Natural killer cell (primary cell): Measurements from ENCODE around the gene ZNF592. TPM values are rescaled to one million over a fixed set of nuclear protein-coding genes. Genes with fewer than 3 reads are reported as not detected.

Source experiments
- ATAC-seq, 3 donors: fragments of 150-1000 bp in 2 of 3; fragments of 200-7000 bp in 1 of 3; cut with Tn5 transposase; 1 replicate in 1 of 3; 2 replicates in 2 of 3; pipeline ENCODE4 v1.10.0; 2021; ENCODE audit warnings: mild to moderate bottlenecking in 2 of 3, moderate library complexity in 2 of 3
- DNase-seq, 2 donors: peaks; one replicate each; pipeline versions ENCODE4 v3.0.0 to v3.0.0-alpha.2; 2013 to 2021; ENCODE audit warnings: mixed read lengths in 1 of 2
- H3K27ac ChIP-seq: one replicate; pipeline ENCODE4 v1.5.1; 2013; ENCODE audit warnings: mild to moderate bottlenecking, low read length
- H3K27me3 ChIP-seq: one replicate; pipeline ENCODE4 v1.6.1; 2013; ENCODE audit warnings: low read length; ENCODE audit not compliant: control insufficient read depth, insufficient read depth
- H3K36me3 ChIP-seq: one replicate; pipeline ENCODE4 v1.6.1; 2013; ENCODE audit warnings: low read length; ENCODE audit not compliant: control insufficient read depth, insufficient read depth
- H3K4me1 ChIP-seq: one replicate; pipeline ENCODE4 v1.6.1; 2013; ENCODE audit warnings: low read length; ENCODE audit not compliant: control insufficient read depth, insufficient read depth
- H3K4me3 ChIP-seq: one replicate; pipeline ENCODE4 v1.5.1; 2013; ENCODE audit warnings: low read length
- H3K9me3 ChIP-seq: one replicate; pipeline ENCODE4 v1.6.1; 2013; ENCODE audit warnings: low read length; ENCODE audit not compliant: control insufficient read depth, insufficient read depth
- H3K27ac Mint-ChIP-seq, 2 donors: one replicate each; pipeline ENCODE4 v1.8.0; 2022; ENCODE audit warnings: mild to moderate bottlenecking in 2 of 2, mixed read lengths in 2 of 2, moderate library complexity in 1 of 2
- H3K27me3 Mint-ChIP-seq, 2 donors: one replicate each; pipeline ENCODE4 v1.8.0; 2022; ENCODE audit warnings: low read depth in 2 of 2, mixed read lengths in 2 of 2
- H3K36me3 Mint-ChIP-seq: one replicate; pipeline ENCODE4 v1.8.0; 2022; ENCODE audit warnings: mixed read lengths
- H3K4me1 Mint-ChIP-seq, 2 donors: one replicate each; pipeline ENCODE4 v1.8.0; 2022; ENCODE audit warnings: mixed read lengths in 2 of 2
- H3K4me3 Mint-ChIP-seq: one replicate; pipeline ENCODE4 v1.8.0; 2022; ENCODE audit warnings: mild to moderate bottlenecking, moderate library complexity, mixed read lengths
- H3K9me3 Mint-ChIP-seq, 2 donors: one replicate each; pipeline ENCODE4 v1.8.0; 2022; ENCODE audit warnings: mixed read lengths in 2 of 2
- CTCF ChIP-seq: fragments of 200-600 bp; IDR thresholded peaks from one replicate; pipeline ENCODE4 v1.8.0; 2022; ENCODE audit warnings: antibody characterized with exemption
- WGBS: methylation state at CpG from one replicate; pipeline ENCODE4 v1.1.7; 2013; ENCODE audit warnings: missing lambda C conversion rate; ENCODE audit not compliant: insufficient coverage; 5-methylcytosine and 5-hydroxymethylcytosine counted together
- intact Hi-C: fragments of 100-400 bp; cut with micrococcal nuclease; formaldehyde crosslinking; loops from one replicate; pipeline ENCODE4 v1.14.2; 2022
- total RNA-seq, 4 donors: library from RNA; stranded (reverse); fragments of 120-200 nt in 1 of 4; gene quantifications; one replicate each; pipeline versions ENCODE4 v1.2.3 to v1.2.4, GENCODE V29; 2013 to 2022

ZNF592 gene
- total RNA-seq, 3 donors from 2014 or later (not counting 1 experiment from before 2014, with no cell fraction given) = 38.0 to 43.8 (median 39.1) TPM

DNA sequence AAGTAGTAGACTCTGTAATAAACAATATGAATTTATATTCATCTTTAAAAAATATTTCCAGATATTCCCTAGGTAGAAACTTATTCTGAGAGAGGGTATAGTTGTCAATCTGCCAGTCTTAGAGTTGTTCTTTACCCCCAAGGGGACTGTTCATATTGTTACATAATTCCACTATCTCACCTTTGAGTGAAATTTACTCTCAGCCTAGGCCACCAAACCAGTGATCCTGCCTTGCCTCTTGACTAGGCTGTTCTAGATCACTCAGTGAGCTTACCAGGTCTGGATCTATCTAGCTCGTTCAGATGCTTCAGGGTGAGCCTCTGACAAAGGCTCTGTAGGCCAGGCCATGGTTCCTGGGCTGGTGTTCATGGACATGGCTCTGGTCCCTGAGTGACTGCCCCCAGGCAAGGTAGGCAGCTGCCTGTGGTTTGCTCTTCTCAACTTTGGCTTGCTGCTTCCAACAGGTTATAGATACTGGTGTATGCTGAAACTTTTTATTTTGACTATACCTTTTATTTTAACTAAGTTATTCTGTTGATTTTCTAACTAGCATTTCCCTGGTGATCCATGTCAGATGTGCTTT lies 27.6 kb downstream of the ZNF592 start:
- Histone ChIP-seq H3K36me3 (peaks cover 6% of the 10 kb centered on the region), H3K9me3 (no peaks in the 10 kb centered on the region), H3K4me1 (peaks cover 3% of the 10 kb centered on the region), H3K4me3 (no peak overlapping the region), H3K27me3 (no peaks in the 10 kb centered on the region), H3K27ac (no peak overlapping the region)
- ATAC-seq (no peak), DNase-seq (no peak)
- Mint-ChIP-seq H3K27ac (peak overlapping the region; percentile 33 to 61), H3K27me3 (no peaks in the 10 kb centered on the region), H3K9me3 (no peaks in the 10 kb centered on the region), H3K36me3 (no peaks in the 10 kb centered on the region), H3K4me1 (peaks cover 37 to 39% of the 10 kb centered on the region in 2 donors), H3K4me3 (no peak overlapping the region)
- no peak for TF ChIP-seq CTCF
- intact Hi-C loops = no loop called here
- WGBS = 86% methylated on average over 1 of the region's 1 CpG

GRCh38 chr15:84778194-84778593 lies 29.8 kb downstream of the ZNF592 start:
- no peaks in the 10 kb centered on the region for H3K36me3 Mint-ChIP-seq
- WGBS = 93% methylated on average over 12 of the region's 13 CpGs
- no peaks in the 10 kb centered on the region for H3K9me3 Mint-ChIP-seq
- H3K27me3 Mint-ChIP-seq = no peaks in the 10 kb centered on the region
- H3K4me1 ChIP-seq = no peaks in the 10 kb centered on the region
- DNase-seq = no peak
- intact Hi-C loops = no loop called here
- H3K4me3 ChIP-seq = no peak overlapping the region
- no peaks in the 10 kb centered on the region for H3K27me3 ChIP-seq
- H3K4me1 Mint-ChIP-seq = peaks cover 27 to 28% of the 10 kb centered on the region in 2 donors
- H3K9me3 ChIP-seq = no peaks in the 10 kb centered on the region
- peak overlapping the region; percentile 26 to 45 for H3K27ac Mint-ChIP-seq
- no peak for TF ChIP-seq CTCF
- H3K36me3 ChIP-seq = peaks cover 22% of the 10 kb centered on the region
- no peak overlapping the region for H3K4me3 Mint-ChIP-seq
- ATAC-seq = no peak
- no peak overlapping the region for H3K27ac ChIP-seq

DNA sequence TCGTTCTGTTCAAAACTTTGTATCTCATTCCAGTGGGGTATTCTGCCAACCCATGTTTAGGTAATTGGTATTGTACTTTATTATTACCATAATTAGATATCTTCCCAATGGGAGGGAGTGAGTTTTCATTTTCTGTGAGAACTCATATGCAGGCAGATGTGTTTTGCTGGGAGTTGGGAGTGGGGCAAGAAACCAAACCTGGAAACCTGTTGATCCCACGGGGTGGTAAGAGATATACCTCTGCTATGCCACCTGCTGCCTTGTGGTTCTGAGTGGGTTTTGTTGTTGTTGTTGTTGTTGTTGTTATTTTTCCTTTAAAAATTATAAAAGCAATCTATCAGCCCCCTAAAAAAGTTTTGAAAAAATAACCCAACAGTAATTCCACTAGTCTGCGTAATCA lies 32.1 kb downstream of the ZNF592 start:
- TF ChIP-seq CTCF = no peak
- no peaks in the 10 kb centered on the region for H3K27me3 ChIP-seq
- H3K36me3 ChIP-seq = peaks cover 41% of the 10 kb centered on the region
- WGBS = 95% methylated on average over 2 of the region's 3 CpGs
- Mint-ChIP-seq H3K36me3 (no peaks in the 10 kb centered on the region), H3K4me3 (no peak overlapping the region), H3K27me3 (no peaks in the 10 kb centered on the region), H3K9me3 (no peaks in the 10 kb centered on the region), H3K4me1 (peaks cover 27 to 33% of the 10 kb centered on the region in 2 donors), H3K27ac (peak overlapping the region in 1 of 2 donors; percentile 8)
- intact Hi-C loops = no loop called here
- H3K9me3 ChIP-seq = no peaks in the 10 kb centered on the region
- peaks cover 11% of the 10 kb centered on the region for H3K4me1 ChIP-seq
- no peak overlapping the region for H3K27ac ChIP-seq
- ATAC-seq (no peak), DNase-seq (no peak)
- no peak overlapping the region for H3K4me3 ChIP-seq

DNA sequence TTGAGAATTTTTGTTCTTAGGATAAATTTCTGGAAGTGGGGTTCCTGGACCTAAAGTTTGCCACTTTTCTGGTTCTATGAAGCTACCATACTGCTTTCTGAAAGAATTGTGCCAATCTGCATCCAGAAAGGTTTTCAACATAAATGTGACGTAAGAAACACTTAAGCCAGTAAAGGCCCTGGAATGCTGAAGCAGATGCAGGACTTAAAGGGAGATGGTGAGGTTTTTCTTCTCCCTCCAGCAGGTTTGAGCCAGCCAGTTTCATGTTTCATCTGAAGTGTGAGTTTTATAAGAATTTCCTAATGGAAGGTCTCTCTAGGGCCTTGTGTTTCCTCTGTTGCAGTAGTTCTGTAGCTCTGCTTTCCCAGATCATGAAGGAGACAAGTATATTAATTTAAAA lies 33.1 kb downstream of the ZNF592 start:
- Histone ChIP-seq H3K27me3 (no peaks in the 10 kb centered on the region), H3K27ac (no peak overlapping the region), H3K4me3 (no peak overlapping the region), H3K4me1 (peaks cover 21% of the 10 kb centered on the region), H3K9me3 (no peaks in the 10 kb centered on the region), H3K36me3 (peaks cover 44% of the 10 kb centered on the region)
- Mint-ChIP-seq H3K4me3 (no peak overlapping the region), H3K9me3 (no peaks in the 10 kb centered on the region), H3K27ac (peak overlapping the region in 1 of 2 donors; percentile 54), H3K36me3 (no peaks in the 10 kb centered on the region), H3K4me1 (peaks cover 31 to 36% of the 10 kb centered on the region in 2 donors), H3K27me3 (no peaks in the 10 kb centered on the region)
- intact Hi-C loops = no loop called here
- ATAC-seq = no peak
- 100% methylated on average over 1 of the region's 1 CpG for WGBS
- TF ChIP-seq CTCF = no peak
- no peak for DNase-seq
